Endodermal cell (in vitro differentiated cells): ENCODE results near the gene GTPBP8. TPM values are rescaled to one million over a fixed set of nuclear protein-coding genes. Genes with fewer than 3 reads are reported as not detected.

ENCODE experiments used
- DNase-seq: peaks from one replicate; pipeline ENCODE4 v3.0.0-alpha.2; 2017
- H3K27ac ChIP-seq: 2 replicates; pipeline ENCODE4 v1.5.1; 2013; ENCODE audit warnings: mild to moderate bottlenecking, low read depth, low read length, moderate library complexity
- H3K27me3 ChIP-seq: 2 replicates; pipeline ENCODE4 v1.6.1; 2013; ENCODE audit warnings: mild to moderate bottlenecking, low read length, moderate library complexity; ENCODE audit not compliant: insufficient read depth, control insufficient read depth, poor library complexity, severe bottlenecking
- H3K36me3 ChIP-seq: 2 replicates; pipeline ENCODE4 v1.7.0; 2013; ENCODE audit warnings: mild to moderate bottlenecking, low read length, moderate library complexity; ENCODE audit not compliant: control insufficient read depth, insufficient read depth
- H3K4me1 ChIP-seq: one replicate; pipeline ENCODE4 v1.7.0; 2013; ENCODE audit warnings: low read length; ENCODE audit not compliant: control insufficient read depth, insufficient read depth
- H3K4me3 ChIP-seq: 2 replicates; pipeline ENCODE4 v1.5.1; 2013; ENCODE audit warnings: mild to moderate bottlenecking, low read length, moderate library complexity
- H3K9ac ChIP-seq: 2 replicates; pipeline ENCODE4 v1.6.1; 2013; ENCODE audit warnings: mild to moderate bottlenecking, low read length, moderate library complexity; ENCODE audit not compliant: poor library complexity, severe bottlenecking; ENCODE audit errors: extremely low read depth
- H3K9me3 ChIP-seq: 2 replicates; pipeline ENCODE4 v1.6.1; 2013; ENCODE audit warnings: mild to moderate bottlenecking, low read length, moderate library complexity; ENCODE audit not compliant: control insufficient read depth
- H3K27ac Mint-ChIP-seq: 2 replicates; pipeline ENCODE4 v1.8.0; 2020; ENCODE audit warnings: mixed read lengths
- H3K27me3 Mint-ChIP-seq: 2 replicates; pipeline ENCODE4 v1.8.0; 2021; ENCODE audit warnings: mild to moderate bottlenecking, mixed read lengths; ENCODE audit not compliant: insufficient read depth
- H3K36me3 Mint-ChIP-seq: 2 replicates; pipeline ENCODE4 v1.8.0; 2020; ENCODE audit warnings: low read depth, mixed read lengths
- H3K4me1 Mint-ChIP-seq: 2 replicates; pipeline ENCODE4 v1.8.0; 2020; ENCODE audit warnings: mixed read lengths
- H3K4me3 Mint-ChIP-seq: 2 replicates; pipeline ENCODE4 v1.8.0; 2020; ENCODE audit warnings: mild to moderate bottlenecking, moderate library complexity, mixed read lengths
- H3K9me3 Mint-ChIP-seq: 2 replicates; pipeline ENCODE4 v1.8.0; 2020; ENCODE audit warnings: mild to moderate bottlenecking, mixed read lengths
- CTCF ChIP-seq: fragments of 200-600 bp; sonication (generic); conservative IDR thresholded peaks from 2 replicates; pipeline ENCODE4 v1.5.0; 2021; ENCODE audit warnings: antibody characterized with exemption, mild to moderate bottlenecking
- WGBS, 2 experiments: methylation state at CpG; one replicate each; pipeline versions ENCODE4 v1.1.5 to v1.1.7; 2013; ENCODE audit warnings: missing lambda C conversion rate in 2 of 2, mixed read lengths in 1 of 2; ENCODE audit not compliant: insufficient coverage in 1 of 2, insufficient read length in 1 of 2; 5-methylcytosine and 5-hydroxymethylcytosine counted together
- total RNA-seq, 2 donors: library from RNA; stranded (reverse); fragmentation: NEBNext Ultra II Directional in 1 of 2; extraction: Animal tissue kit (Norgen Biotek cat#: 25700) in 1 of 2; gene quantifications; 2 replicates in 1 of 2; 3 replicates in 1 of 2; pipeline ENCODE4 v1.2.1, GENCODE V29; 2021

The GTPBP8 gene
- total RNA-seq, 2 donors from 2014 or later: 23.9 to 35.5 TPM

- no peaks in the 10 kb centered on the region for H3K4me1 Mint-ChIP-seq
- H3K4me3 ChIP-seq: no peak overlapping the region
- no peak overlapping the region for H3K27ac Mint-ChIP-seq
- 83 to 100% methylated on average over 1 to 2 of the region's 2 CpGs for WGBS, 2 experiments
- no peaks in the 10 kb centered on the region for H3K36me3 ChIP-seq
- H3K36me3 Mint-ChIP-seq: no peaks in the 10 kb centered on the region
- no peak for DNase-seq
- no peak overlapping the region for H3K9ac ChIP-seq
- peaks cover 21% of the 10 kb centered on the region for H3K9me3 Mint-ChIP-seq
- no peaks in the 10 kb centered on the region for H3K27me3 ChIP-seq
- no peak for TF ChIP-seq CTCF
- no peak overlapping the region for H3K27ac ChIP-seq
- peaks cover 2% of the 10 kb centered on the region for H3K27me3 Mint-ChIP-seq
- H3K9me3 ChIP-seq: peaks cover 10% of the 10 kb centered on the region
- H3K4me1 ChIP-seq: no peaks in the 10 kb centered on the region
- no peak overlapping the region for H3K4me3 Mint-ChIP-seq
Measured at GRCh38 chr3:112966633-112967032, 24.2 kb upstream of the GTPBP8 start.

GRCh38 chr3:112967425-112967824 is 23.4 kb upstream of the GTPBP8 start:
- H3K9me3 Mint-ChIP-seq: peaks cover 21% of the 10 kb centered on the region
- no peak for DNase-seq
- no peaks in the 10 kb centered on the region for H3K4me1 ChIP-seq
- no peak overlapping the region for H3K9ac ChIP-seq
- H3K36me3 ChIP-seq: no peaks in the 10 kb centered on the region
- no peaks in the 10 kb centered on the region for H3K27me3 ChIP-seq
- H3K27ac ChIP-seq: no peak overlapping the region
- no peak overlapping the region for H3K27ac Mint-ChIP-seq
- WGBS, 2 experiments: 93% methylated on average over 1 of the region's 1 CpG; no CpG with 5 or more reads in 1 of the 2 experiments
- peaks cover 10% of the 10 kb centered on the region for H3K9me3 ChIP-seq
- H3K4me3 Mint-ChIP-seq: no peak overlapping the region
- H3K27me3 Mint-ChIP-seq: peaks cover 2% of the 10 kb centered on the region
- no peak overlapping the region for H3K4me3 ChIP-seq
- no peaks in the 10 kb centered on the region for H3K36me3 Mint-ChIP-seq
- no peaks in the 10 kb centered on the region for H3K4me1 Mint-ChIP-seq
- TF ChIP-seq CTCF: no peak

GRCh38 chr3:112967828-112968227 is 23.0 kb upstream of the GTPBP8 start:
- Histone ChIP-seq H3K9ac (no peak overlapping the region), H3K36me3 (no peaks in the 10 kb centered on the region), H3K4me1 (no peaks in the 10 kb centered on the region), H3K9me3 (peaks cover 10% of the 10 kb centered on the region), H3K27me3 (no peaks in the 10 kb centered on the region), H3K4me3 (no peak overlapping the region), H3K27ac (no peak overlapping the region)
- Mint-ChIP-seq H3K27me3 (peaks cover 2% of the 10 kb centered on the region), H3K4me1 (no peaks in the 10 kb centered on the region), H3K27ac (no peak overlapping the region), H3K9me3 (peaks cover 19% of the 10 kb centered on the region), H3K4me3 (no peak overlapping the region), H3K36me3 (no peaks in the 10 kb centered on the region)
- no peak for DNase-seq
- WGBS, 2 experiments: 82% methylated on average over 1 of the region's 1 CpG; no CpG with 5 or more reads in 1 of the 2 experiments
- TF ChIP-seq CTCF: no peak
